K562 (cell line): ENCODE data around the gene WBP1L. TPM values are rescaled to one million over a fixed set of nuclear protein-coding genes. Genes with fewer than 3 reads are reported as not detected.
A peak's percentile ranks its signal among the peaks of the same experiment; 100 is the strongest.

ENCODE experiments used
- ATAC-seq: fragments of 200-7000 bp; cut with Tn5 transposase; 3 replicates; pipeline ENCODE4 v1.9.1; 2020; ENCODE audit warnings: moderate library complexity
- BruUV-seq: library from RNA; stranded (reverse); fragments of 400-500 nt; replicated peaks from 2 replicates; lab custom pipeline; 2021; lab: Mats Ljungman, UMichigan
- CTCF ChIA-PET: fragments of 300-600 bp; formaldehyde crosslinking; extraction: SDS; loops from one replicate; lab custom pipeline; 2021; ENCODE audit warnings: low intra/inter-chr PET ratio; lab: Yijun Ruan, JAX
- POLR2A ChIA-PET: fragments of 300-600, 350-650 bp; sonication (Branson Sonifier 250); formaldehyde crosslinking; extraction: SDS; loops from one replicate; lab custom pipeline; 2021; ENCODE audit warnings: antibody characterized with exemption, inconsistent platforms; lab: Yijun Ruan, JAX
- DNase-seq, 4 experiments: peaks; one replicate each; pipeline versions ENCODE4 v3.0.0 to v3.0.0-alpha.2; 2011 to 2018; ENCODE audit warnings: low spot score in 3 of 4, mixed read lengths in 3 of 4; ENCODE audit errors: extremely low read depth in 1 of 4
- FAIRE-seq: peaks from 2 replicates; lab custom pipeline; 2011; peaks lifted over from hg19 to GRCh38; lab: Jason Lieb, UNC
- H2AFZ ChIP-seq: 2 replicates; pipeline ENCODE4 v1.6.0; 2011; ENCODE audit warnings: low read depth, low read length, control low read depth, inconsistent platforms
- H3K27ac ChIP-seq: fragments of 200-600 bp; 3 replicates; pipeline ENCODE4 v1.8.0; 2011; ENCODE audit warnings: low read depth, mild to moderate bottlenecking, control low read depth, inconsistent platforms, low read length, moderate library complexity, mixed read lengths; ENCODE audit errors: extremely low read depth
- H3K27me3 ChIP-seq, 2 experiments: fragments of 300-600 bp in 1 of 2; 2 replicates in 1 of 2; 3 replicates in 1 of 2; pipeline versions ENCODE4 v1.6.0 to v1.8.0; 2011; ENCODE audit warnings: inconsistent platforms in 2 of 2, low read length in 2 of 2, mild to moderate bottlenecking in 1 of 2, mixed read lengths in 1 of 2, moderate library complexity in 1 of 2; ENCODE audit not compliant: control insufficient read depth in 2 of 2, insufficient read depth in 2 of 2
- H3K36me3 ChIP-seq: fragments of 300-600 bp; 3 replicates; pipeline ENCODE4 v1.8.0; 2011; ENCODE audit warnings: mild to moderate bottlenecking, low read length, inconsistent platforms; ENCODE audit not compliant: control insufficient read depth, insufficient read depth
- H3K4me1 ChIP-seq, 2 experiments: fragments of 200-600 bp in 1 of 2; replicated peaks in 1 of 2; 2 replicates in 1 of 2; 3 replicates in 1 of 2; pipeline versions ENCODE4 v1.5.1 to v1.8.0; 2011; ENCODE audit warnings: inconsistent platforms in 2 of 2, low read length in 2 of 2, mild to moderate bottlenecking in 1 of 2, mixed read lengths in 1 of 2, moderate library complexity in 1 of 2; ENCODE audit not compliant: control insufficient read depth in 2 of 2, insufficient read depth in 2 of 2
- H3K4me2 ChIP-seq: 2 replicates; pipeline ENCODE4 v1.6.1; 2011; ENCODE audit warnings: low read length, control low read depth, inconsistent platforms, mixed read lengths; ENCODE audit not compliant: insufficient read depth
- H3K4me3 ChIP-seq: fragments of 200-600 bp; sonication (generic), shearing (Covaris generic); 2 replicates; pipeline ENCODE4 v1.5.1; 2016; ENCODE audit warnings: control low read depth, inconsistent platforms
- H3K79me2 ChIP-seq: fragments of 200-600 bp; 3 replicates; pipeline ENCODE4 v1.8.0; 2011; ENCODE audit warnings: low read length, inconsistent platforms; ENCODE audit not compliant: control insufficient read depth, insufficient read depth
- H3K9ac ChIP-seq, 2 experiments: 2 replicates each; pipeline versions ENCODE4 v1.6.0 to v1.6.1; 2011; ENCODE audit warnings: low read depth in 2 of 2, low read length in 2 of 2, control low read depth in 1 of 2, inconsistent platforms in 1 of 2, mild to moderate bottlenecking in 1 of 2, mixed read lengths in 1 of 2; ENCODE audit not compliant: insufficient read depth in 1 of 2
- H3K9me1 ChIP-seq: one replicate; pipeline ENCODE4 v1.6.0; 2011; ENCODE audit warnings: inconsistent platforms, mild to moderate bottlenecking, low read length, moderate library complexity; ENCODE audit not compliant: control insufficient read depth, insufficient read depth
- H3K9me3 ChIP-seq: replicated peaks from 2 replicates; pipeline ENCODE4 v1.5.1; 2011; ENCODE audit warnings: low read depth, low read length, inconsistent platforms; ENCODE audit not compliant: control insufficient read depth, insufficient read depth
- H4K20me1 ChIP-seq: replicated peaks from 2 replicates; pipeline ENCODE4 v1.6.1; 2011; ENCODE audit warnings: low read length, inconsistent platforms, mixed read lengths; ENCODE audit not compliant: control insufficient read depth, insufficient read depth
- CBFA2T2 ChIP-seq: fragments of 450-650 bp; conservative IDR thresholded peaks from 2 replicates; pipeline ENCODE4 v1.6.1; 2017; ENCODE audit warnings: mild to moderate bottlenecking
- HDAC1 ChIP-seq, 2 experiments: fragments of 450-650 bp; IDR thresholded peaks; 2 replicates each; pipeline ENCODE4 v1.6.1; 2016 to 2017; ENCODE audit warnings: inconsistent platforms in 1 of 2, mild to moderate bottlenecking in 1 of 2, moderate library complexity in 1 of 2
- KDM5B ChIP-seq: fragments of 200-600 bp; sonication (generic); IDR thresholded peaks from 2 replicates; pipeline ENCODE4 v1.6.1; 2012; ENCODE audit warnings: low read depth, mild to moderate bottlenecking, moderate library complexity, low read length, control low read depth, inconsistent platforms; ENCODE audit not compliant: insufficient replicate concordance
- NR2C1 ChIP-seq, 2 experiments: fragments of 450-650 bp; IDR thresholded peaks; 2 replicates each; pipeline ENCODE4 v1.6.1; 2017; ENCODE audit warnings: mild to moderate bottlenecking in 2 of 2, antibody characterized with exemption in 1 of 2, inconsistent platforms in 1 of 2, missing compliant biosample characterization in 1 of 2, missing genetic modification characterization in 1 of 2
- OTX1 ChIP-seq: fragments of 450-650 bp; formaldehyde crosslinking; IDR thresholded peaks from 2 replicates; pipeline ENCODE4 v1.4.0; 2022; ENCODE audit warnings: mild to moderate bottlenecking
- SPI1 ChIP-seq: IDR thresholded peaks from 2 replicates; pipeline ENCODE4 v1.6.1; 2011; ENCODE audit warnings: low read depth, low read length, control low read depth, borderline replicate concordance
- ZC3H11A ChIP-seq: IDR thresholded peaks from 2 replicates; pipeline ENCODE4 v1.6.1; 2012; ENCODE audit warnings: low read depth, low read length, improper control_type of control experiment
- ZNF717 ChIP-seq: fragments of 250-450 bp; sonication (Bioruptor Pico); IDR thresholded peaks from 2 replicates; pipeline ENCODE4 v1.5.0; 2021
- WGBS: fragments of 100-300 bp; shearing (Covaris generic); methylation state at CpG from one replicate; pipeline ENCODE4 v1.1.6; 2016; ENCODE audit warnings: low coverage, mixed read lengths; ENCODE audit not compliant: insufficient coverage; ENCODE audit errors: missing lambda C conversion rate; 5-methylcytosine and 5-hydroxymethylcytosine counted together
- in situ Hi-C: fragments of 300-500 bp; cut with MboI; formaldehyde crosslinking; loops from 4 replicates; pipeline ENCODE4 v1.15.0; 2018; ENCODE audit warnings: inconsistent platforms, mixed read lengths
- intact Hi-C: fragments of 100-400 bp; cut with micrococcal nuclease; formaldehyde crosslinking; loops from 2 replicates; pipeline ENCODE4 v1.14.2; 2022
- polyA plus RNA-seq, 8 experiments: library from polyadenylated mRNA; depleted of rRNA in 4 of 8; stranded (reverse) in 5 of 8; unstranded in 3 of 8; fragments of >200 nt; fragmentation: Nextera tagmentation in 2 of 8; fragmentation: Illumina TruSeq in 1 of 8; extraction: Ambion mirVana in 2 of 8; extraction: Trizol in 1 of 8; gene quantifications; 2 replicates each; pipeline versions ENCODE4 v1.2.1 to v1.2.3, GENCODE V29; 2011 to 2014; ENCODE audit warnings: inconsistent platforms in 1 of 8, missing spikeins in 1 of 8
- total RNA-seq, 7 experiments: library from RNA; depleted of rRNA in 6 of 7; stranded (reverse); fragments of >200 nt in 6 of 7; fragmentation: Illumina TruSeq in 2 of 7; extraction: Trizol in 2 of 7; gene quantifications; 2 replicates each; pipeline versions ENCODE4 v1.2.1 to v1.2.3, GENCODE V29; 2011 to 2021; ENCODE audit warnings: low replicate concordance in 1 of 7

The WBP1L gene
- total and polyA plus RNA-seq, 9 of the 15 experiments (the other 6 are each of a cell fraction or from before 2014, with no cell fraction given), result 3.2 to 14.4 (median 11.3) TPM

DNA sequence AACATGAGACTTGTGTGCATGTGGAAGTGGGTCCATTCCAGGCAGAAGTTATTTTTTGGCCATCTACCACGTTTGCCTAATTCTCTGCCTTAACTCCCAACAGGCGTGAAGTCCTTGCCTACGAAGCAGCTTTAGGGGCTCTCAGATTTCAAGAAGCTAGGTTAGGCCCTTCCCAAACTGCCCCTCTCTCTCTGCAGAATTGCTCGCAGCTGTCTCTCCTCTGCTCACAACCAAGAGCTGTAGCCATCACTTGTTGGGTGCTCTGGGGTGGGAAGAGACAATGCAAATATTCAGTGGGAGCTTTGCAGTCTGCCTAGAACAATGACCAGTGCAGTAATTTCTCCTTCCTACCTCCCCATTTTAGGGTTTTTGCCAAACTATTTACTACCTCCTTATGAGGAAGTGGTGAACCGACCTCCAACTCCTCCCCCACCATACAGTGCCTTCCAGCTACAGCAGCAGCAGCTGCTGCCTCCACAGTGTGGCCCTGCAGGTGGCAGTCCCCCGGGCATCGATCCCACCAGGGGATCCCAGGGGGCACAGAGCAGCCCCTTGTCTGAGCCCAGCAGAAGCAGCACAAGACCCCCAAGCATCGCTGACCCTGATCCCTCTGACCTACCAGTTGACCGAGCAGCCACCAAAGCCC is 68.6 kb downstream of the WBP1L start:
- intact Hi-C loops (loop anchor here (5.0 kb wide), 1 partner anchor 50 kb away; no protein-coding TSS in a partner anchor), in situ Hi-C loops (no loop called here)
- H3K4me2 ChIP-seq, result no peak overlapping the region
- H3K9me1 ChIP-seq, result peaks cover 2% of the 10 kb centered on the region
- ATAC-seq (no peak), DNase-seq (no peak), FAIRE-seq (no peak)
- no peaks in the 10 kb centered on the region for H4K20me1 ChIP-seq
- no peak overlapping the region for H3K27ac ChIP-seq
- H3K79me2 ChIP-seq, result no peaks in the 10 kb centered on the region; the same call in 2 of the 3 replicates
- H3K9ac ChIP-seq, result no peak overlapping the region; a peak in 1 of 4 replicates
- no peak overlapping the region for H3K4me3 ChIP-seq
- BruUV-seq, result no TSS peak
- no peak overlapping the region for H2AFZ ChIP-seq
- peaks cover 36% of the 10 kb centered on the region; the same call in 2 of the 3 replicates for H3K36me3 ChIP-seq
- WGBS, result 61% methylated on average over 8 of the region's 9 CpGs
- H3K27me3 ChIP-seq, result no peaks in the 10 kb centered on the region
- ChIA-PET CTCF (no interaction called here), POLR2A (interaction anchor here (0.7 kb wide), 1 partner anchor 16 kb away, joined by 3 read pairs; no protein-coding TSS in a partner anchor)
- TF ChIP-seq SPI1 (peak; percentile 80), ZC3H11A (no peak), ZNF717 (no peak)
- no peaks in the 10 kb centered on the region for H3K9me3 ChIP-seq
- H3K4me1 ChIP-seq, result peaks cover 26 to 39% of the 10 kb centered on the region in 2 experiments

DNA sequence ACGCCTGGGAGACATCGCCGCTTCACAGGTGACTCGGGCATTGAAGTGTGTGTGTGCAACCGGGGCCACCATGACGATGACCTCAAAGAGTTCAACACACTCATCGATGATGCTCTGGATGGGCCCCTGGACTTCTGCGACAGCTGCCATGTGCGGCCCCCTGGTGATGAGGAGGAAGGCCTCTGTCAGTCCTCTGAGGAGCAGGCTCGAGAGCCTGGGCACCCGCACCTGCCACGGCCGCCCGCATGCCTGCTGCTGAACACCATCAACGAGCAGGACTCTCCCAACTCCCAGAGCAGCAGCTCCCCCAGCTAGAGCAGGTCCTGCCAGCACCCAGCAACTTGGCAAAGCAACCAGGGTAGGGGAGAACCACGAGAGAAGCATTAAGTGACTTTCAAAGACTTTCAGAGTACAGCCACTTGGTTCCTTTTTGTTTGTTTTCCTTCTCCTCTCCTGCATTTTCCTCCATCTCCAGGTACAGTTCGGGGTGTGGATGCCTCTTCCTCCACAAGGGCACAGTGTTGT is 69.3 kb downstream of the WBP1L start:
- Histone ChIP-seq H3K9me3 (no peaks in the 10 kb centered on the region), H2AFZ (no peak overlapping the region), H3K79me2 (no peaks in the 10 kb centered on the region; the same call in 2 of the 3 replicates), H3K27me3 (no peaks in the 10 kb centered on the region), H3K4me2 (no peak overlapping the region), H3K36me3 (peaks cover 36% of the 10 kb centered on the region; the same call in 2 of the 3 replicates), H3K4me1 (peaks cover 26 to 39% of the 10 kb centered on the region in 2 experiments), H3K9me1 (peaks cover 2% of the 10 kb centered on the region), H4K20me1 (no peaks in the 10 kb centered on the region), H3K27ac (no peak overlapping the region), H3K4me3 (no peak overlapping the region), H3K9ac (peak overlapping the region in 1 of 2 experiments; percentile 66; a peak in 2 of 4 replicates)
- intact Hi-C loops (loop anchor here (5.0 kb wide), 1 partner anchor 51 kb away; no protein-coding TSS in a partner anchor), in situ Hi-C loops (no loop called here)
- FAIRE-seq, result no peak
- ATAC-seq, result no peak
- no TSS peak for BruUV-seq
- POLR2A ChIA-PET, result no interaction called here
- no peak for TF ChIP-seq CBFA2T2
- TF ChIP-seq KDM5B, result no peak
- TF ChIP-seq NR2C1 (IDR thresholded peaks at IDR 0.05), result no peak
- TF ChIP-seq NR2C1 (tag; IDR thresholded peaks at IDR 0.05), result no peak
- TF ChIP-seq HDAC1 (IDR thresholded peaks at IDR 0.05), result no peak
- no peak for TF ChIP-seq OTX1 (CRISPR knock-in tag)
- no peak for DNase-seq
- WGBS, result 95% methylated on average over 6 of the region's 17 CpGs
- CTCF ChIA-PET, result no interaction called here
